Skeletal muscle cell (primary cell): Measurements from ENCODE around the gene NAALAD2.
"Not testable (repeated sequence)": the region's sequence is repeated elsewhere in the genome, so short reads cannot be mapped to it uniquely, and the experiment has no call there.

ENCODE experiments used
- DNase-seq: peaks from one replicate; pipeline ENCODE4 v3.0.0-alpha.2; 2010; ENCODE audit warnings: low read depth
- H3K4me3 ChIP-seq: 2 replicates; pipeline ENCODE4 v1.5.1; 2011; ENCODE audit warnings: low read depth, mild to moderate bottlenecking, control low read depth, low read length, moderate library complexity

NAALAD2 gene

GRCh38 chr11:90187839-90188238 lies 53.4 kb downstream of the NAALAD2 start:
- H3K4me3 ChIP-seq, result no peak overlapping the region
- no peak for DNase-seq

DNA sequence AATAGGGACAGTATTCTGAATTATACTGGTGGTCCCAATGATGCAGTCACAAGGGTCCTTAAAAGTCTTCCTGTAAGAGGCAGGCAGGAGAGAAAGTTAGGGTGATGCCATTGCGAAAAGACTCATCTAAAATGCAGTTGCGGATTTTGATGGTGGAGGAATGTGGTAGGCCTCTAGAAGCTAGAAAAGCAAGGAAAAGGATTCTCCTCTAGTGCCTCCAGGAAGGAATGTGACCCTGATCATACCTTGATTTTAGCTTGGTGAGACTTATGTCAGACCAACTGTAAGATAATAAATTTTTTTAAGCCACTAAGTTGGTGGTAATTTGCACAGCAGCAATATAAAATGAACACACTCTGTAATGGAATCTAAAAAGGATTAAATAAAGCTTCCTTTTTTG lies 54.5 kb downstream of the NAALAD2 start:
- no peak for DNase-seq
- no peak overlapping the region for H3K4me3 ChIP-seq

- no peak for DNase-seq
- no peak overlapping the region for H3K4me3 ChIP-seq
Measured at GRCh38 chr11:90192869-90193582, 58.6 kb downstream of the NAALAD2 start.

- H3K4me3 ChIP-seq, result no peak overlapping the region
- DNase-seq, result no peak
Measured at GRCh38 chr11:90197377-90197776, 62.9 kb downstream of the NAALAD2 start.

DNA sequence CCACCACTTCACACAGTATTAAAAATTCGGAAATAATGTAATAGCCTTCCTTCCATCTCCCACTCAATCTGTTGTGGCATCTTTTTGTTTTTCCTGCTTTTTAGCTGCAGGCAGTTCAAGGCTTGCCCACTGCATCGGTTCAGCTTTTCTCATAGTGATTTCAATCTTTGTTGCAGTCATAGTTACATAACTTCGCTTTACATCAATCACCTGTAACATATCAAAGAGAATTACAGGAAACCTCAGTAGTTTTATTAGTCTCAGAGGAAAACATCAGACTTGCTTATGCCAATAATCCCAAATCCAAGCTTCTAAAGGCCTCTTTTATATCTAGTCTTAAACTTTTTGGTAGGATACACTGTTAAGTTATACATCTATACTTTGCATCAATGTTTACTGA lies 67.9 kb downstream of the NAALAD2 start:
- H3K4me3 ChIP-seq, result no peak overlapping the region
- DNase-seq, result no peak

DNA sequence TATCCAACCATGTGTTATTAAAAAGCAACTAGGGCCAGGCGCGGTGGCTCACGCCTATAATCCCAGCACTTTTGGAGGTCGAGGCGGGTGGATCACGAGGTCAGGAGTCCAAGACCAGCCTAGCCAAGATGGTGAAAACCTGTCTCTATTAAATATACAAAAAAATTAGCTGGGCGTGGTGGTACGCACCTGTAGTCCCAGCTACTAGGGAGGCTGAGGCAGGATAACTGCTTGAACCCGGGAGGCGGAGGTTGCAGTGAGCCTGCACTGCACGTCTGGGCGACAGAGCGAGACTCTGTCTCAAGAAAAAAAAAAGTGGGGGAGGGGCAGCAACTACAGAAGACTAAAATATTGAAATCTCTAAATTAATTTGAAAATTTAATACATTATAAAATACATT lies 69.9 kb downstream of the NAALAD2 start:
- no peak overlapping the region for H3K4me3 ChIP-seq
- DNase-seq, result no peak

- no peak overlapping the region for H3K4me3 ChIP-seq
- no peak for DNase-seq
Measured at GRCh38 chr11:90204832-90205646, 70.6 kb downstream of the NAALAD2 start.

GRCh38 chr11:90207992-90208391 lies 73.5 kb downstream of the NAALAD2 start:
- H3K4me3 ChIP-seq, DNase-seq: not testable (repeated sequence)

DNA sequence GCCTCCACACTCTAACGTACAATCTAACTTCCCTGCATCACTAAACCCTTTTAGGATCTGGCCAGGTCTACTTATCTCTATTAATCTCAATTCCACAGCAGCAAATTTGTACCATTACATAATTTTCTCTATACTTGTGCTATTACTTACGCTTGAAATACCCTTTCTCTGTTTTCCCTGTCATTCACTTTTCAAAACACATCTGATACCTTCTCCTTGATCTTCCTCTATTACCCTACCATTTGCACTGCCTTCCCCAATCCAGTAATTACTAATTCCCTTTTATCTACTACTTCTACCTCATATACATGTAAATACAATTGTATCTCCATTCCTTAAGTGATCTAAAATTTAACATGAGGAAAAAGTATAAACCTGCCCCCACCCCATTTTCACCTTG lies 74.4 kb downstream of the NAALAD2 start:
- DNase-seq, result no peak
- no peak overlapping the region for H3K4me3 ChIP-seq

DNA sequence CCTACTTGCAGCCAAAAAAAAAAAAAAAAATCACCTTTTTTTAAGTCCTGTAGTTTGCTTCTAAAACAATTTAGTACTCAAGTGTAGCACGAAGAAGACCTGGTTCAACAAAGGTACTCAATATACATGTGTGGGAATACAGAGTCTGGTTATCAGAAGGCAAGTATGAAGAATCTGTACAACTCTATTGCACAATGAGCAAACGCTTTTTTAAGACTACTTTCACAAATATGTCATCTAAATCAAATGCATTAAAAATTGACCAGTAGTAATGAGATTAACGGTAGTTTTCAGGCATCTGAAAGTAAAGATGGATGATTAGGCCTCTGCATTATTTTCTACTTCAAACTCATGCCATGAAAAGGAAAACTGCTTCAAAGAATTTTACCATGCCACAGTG lies 78.9 kb downstream of the NAALAD2 start:
- DNase-seq, result no peak

DNA sequence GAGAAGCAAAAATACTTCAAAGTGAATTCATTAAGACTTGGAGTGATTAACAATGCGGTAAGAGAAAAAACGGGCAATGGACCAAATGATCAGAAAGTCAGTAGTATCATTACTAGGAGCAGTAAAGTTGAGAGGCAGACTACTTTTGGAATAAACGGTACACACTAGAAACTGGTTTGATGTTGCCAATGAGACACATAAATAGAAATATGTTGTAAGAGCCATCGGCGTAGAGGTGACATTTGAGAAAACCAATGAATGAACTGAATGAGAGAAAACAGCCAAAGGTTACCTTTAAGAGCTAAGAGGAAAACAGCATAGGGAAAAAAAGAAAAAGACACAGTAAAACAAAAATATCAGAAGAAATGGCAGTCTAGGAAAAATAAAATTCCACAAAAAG lies 82.1 kb downstream of the NAALAD2 start:
- H3K4me3 ChIP-seq, result no peak overlapping the region
- DNase-seq, result no peak

More for the DNA sequence above, 78.9 kb downstream of the NAALAD2 start:
- no peak overlapping the region for H3K4me3 ChIP-seq

DNA sequence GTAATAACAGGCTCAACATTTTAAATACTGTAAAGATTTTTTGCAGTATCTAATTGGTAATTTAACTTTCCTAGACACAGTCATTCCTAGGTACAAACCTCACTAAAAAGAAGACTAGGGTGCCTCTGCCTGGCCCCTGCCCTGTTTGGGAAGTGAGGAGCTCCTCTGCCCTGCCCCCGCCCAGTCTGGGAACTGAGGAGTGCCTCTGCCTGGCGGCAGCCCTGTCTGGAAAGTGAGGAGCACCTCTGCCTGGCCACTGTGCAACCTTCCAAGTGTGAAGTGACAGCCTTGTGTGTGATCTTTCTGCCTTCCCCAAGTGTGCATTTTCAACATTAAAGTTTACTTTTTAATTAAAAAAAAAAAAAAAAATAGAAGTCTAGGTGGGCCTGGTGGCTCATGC lies 84.1 kb downstream of the NAALAD2 start:
- no peak overlapping the region for H3K4me3 ChIP-seq
- DNase-seq, result no peak

- DNase-seq, result no peak
- H3K4me3 ChIP-seq, result no peak overlapping the region
Measured at GRCh38 chr11:90219438-90219837, 85.0 kb downstream of the NAALAD2 start.

DNA sequence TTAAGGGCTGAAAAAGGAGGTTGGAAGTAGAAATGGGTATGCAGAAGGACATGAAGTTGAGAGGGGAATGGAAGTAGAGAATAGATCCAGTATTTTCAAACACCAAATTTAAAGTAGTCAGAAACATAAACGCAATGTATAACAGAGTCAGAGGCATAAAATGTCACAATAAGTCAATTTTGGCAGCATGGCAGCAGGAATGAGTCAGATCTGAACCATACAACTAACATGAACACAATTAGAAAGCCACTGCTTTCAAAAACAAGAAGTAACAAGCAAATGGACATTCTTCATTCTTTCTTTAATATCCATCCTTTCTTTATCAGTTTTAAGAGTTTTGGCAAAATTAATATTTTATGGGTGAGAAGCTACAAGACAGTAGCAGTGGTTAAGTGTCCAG lies 85.9 kb downstream of the NAALAD2 start:
- peak; percentile 33 for DNase-seq

DNA sequence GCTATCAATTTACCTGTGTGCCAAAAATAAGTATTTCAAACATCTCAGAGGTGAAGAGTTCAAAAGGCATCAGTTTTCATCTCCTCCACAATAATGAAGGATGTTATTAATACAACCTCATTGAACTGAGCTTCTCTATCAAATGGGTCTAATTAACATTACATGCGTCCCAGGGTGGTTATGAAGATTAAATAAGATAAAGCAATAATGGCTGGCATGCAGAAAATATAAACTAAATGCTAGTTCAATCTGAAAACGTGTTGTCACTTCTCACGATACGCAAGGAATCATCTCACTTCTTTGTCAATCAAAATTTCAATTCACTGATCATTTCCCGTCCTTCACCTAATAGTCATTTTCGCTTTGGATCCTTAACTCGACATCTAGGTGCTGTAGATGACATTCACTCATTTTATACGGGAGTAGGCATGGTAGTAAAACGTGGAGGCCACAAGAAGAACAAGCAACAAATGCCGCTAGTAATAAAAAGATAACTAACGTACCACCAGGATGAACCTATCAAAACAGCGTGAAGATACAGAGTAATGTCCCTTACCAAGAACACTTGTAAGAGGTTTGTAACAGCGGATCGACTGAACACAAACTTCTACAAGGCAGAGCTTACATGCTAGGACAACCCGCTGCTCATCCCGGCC lies 87.5 kb downstream of the NAALAD2 start:
- H3K4me3 ChIP-seq, result peak overlapping the region; percentile 91
- DNase-seq, result no peak

More for the DNA sequence above, 85.9 kb downstream of the NAALAD2 start:
- no peak overlapping the region for H3K4me3 ChIP-seq

DNA sequence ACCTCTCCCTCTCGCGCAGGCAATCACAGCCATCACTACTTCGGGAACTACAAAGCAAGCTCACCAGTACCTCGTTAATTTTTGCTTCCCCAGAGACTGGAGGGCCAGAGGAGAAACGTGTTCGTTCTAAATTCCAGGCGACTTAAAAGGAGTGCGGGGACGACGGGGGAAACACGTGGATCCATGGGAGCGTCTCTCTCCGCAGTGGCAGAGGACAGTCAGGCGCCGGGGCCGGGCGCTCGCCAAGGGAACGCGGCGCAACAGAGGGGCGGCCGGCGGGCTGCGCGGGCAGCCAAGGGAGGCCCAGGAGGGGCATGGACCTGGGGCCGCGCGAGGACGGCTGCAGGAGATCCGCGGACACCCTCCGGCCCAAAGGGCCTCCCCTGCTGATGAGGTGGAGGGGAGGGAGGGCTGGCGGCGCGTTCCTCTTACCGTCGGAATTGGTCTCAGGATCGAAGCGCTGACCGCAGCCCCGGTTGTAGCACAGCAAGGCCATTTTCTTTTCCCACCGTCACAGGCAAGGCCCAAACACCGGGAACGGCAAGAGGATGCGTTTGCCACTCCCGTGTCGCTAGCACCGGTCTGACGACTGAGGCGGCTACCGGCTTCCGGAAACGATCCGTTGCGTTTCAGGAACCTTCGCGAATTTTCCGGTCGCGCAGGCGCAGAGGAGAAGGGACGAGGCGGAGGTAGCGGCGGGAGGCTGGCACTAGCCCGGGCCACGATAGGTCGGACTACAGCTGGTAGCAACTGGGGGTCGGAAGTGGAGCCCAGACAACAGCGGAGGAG lies 88.2 kb downstream of the NAALAD2 start, which contains the start of gene CHORDC1:
TSS of gene CHORDC1 (minus strand) at position 591 of the 789 bp plus-strand sequence. CDS start at position 496, 95 bp downstream.
- peak; percentile 34 for DNase-seq
- peak within 1 kb of the TSS; percentile 91 for H3K4me3 ChIP-seq

- DNase-seq, result no peak
- H3K4me3 ChIP-seq, result peak overlapping the region; percentile 91
Measured at GRCh38 chr11:90223248-90223585, 88.8 kb downstream of the NAALAD2 start.

- no peak for DNase-seq
- no peak overlapping the region for H3K4me3 ChIP-seq
Measured at GRCh38 chr11:90228056-90228455, 93.6 kb downstream of the NAALAD2 start.

GRCh38 chr11:90229791-90230190 lies 95.3 kb downstream of the NAALAD2 start:
- DNase-seq, result no peak
- H3K4me3 ChIP-seq, result no peak overlapping the region

- no peak for DNase-seq
- H3K4me3 ChIP-seq, result no peak overlapping the region
Measured at GRCh38 chr11:90234977-90235376, 100.5 kb downstream of the NAALAD2 start.
